Lung (tissue), 12 donors: ENCODE measurements around the gene KCNMA1. TPM values are rescaled to one million over a fixed set of nuclear protein-coding genes. Genes with fewer than 3 reads are reported as not detected.

ENCODE experiments used
- ATAC-seq: fragments of 200-7000 bp; cut with Tn5 transposase; one replicate; pipeline ENCODE4 v1.9.1; 2020; ENCODE audit warnings: moderate number of reproducible peaks; ENCODE audit not compliant: insufficient read depth, low FRiP score
- DNase-seq, 3 donors: peaks; one replicate each; pipeline ENCODE4 v3.0.0-alpha.2; 2013 to 2017
- H3K27ac ChIP-seq, 2 donors: one replicate each; pipeline ENCODE4 v1.5.1; 2013; ENCODE audit warnings: mild to moderate bottlenecking in 2 of 2, moderate library complexity in 2 of 2, control low read depth in 1 of 2, inconsistent platforms in 1 of 2, low read depth in 1 of 2, low read length in 1 of 2
- H3K27me3 ChIP-seq, 3 donors: one replicate each; pipeline ENCODE4 v1.5.1; 2013; ENCODE audit warnings: low read length in 2 of 3; ENCODE audit not compliant: control insufficient read depth in 3 of 3, insufficient read depth in 3 of 3
- H3K36me3 ChIP-seq, 4 donors: one replicate each; pipeline ENCODE4 v1.5.1; 2013; ENCODE audit warnings: low read length in 4 of 4, mild to moderate bottlenecking in 1 of 4, moderate library complexity in 1 of 4; ENCODE audit not compliant: control insufficient read depth in 4 of 4, insufficient read depth in 4 of 4
- H3K4me1 ChIP-seq, 5 donors: one replicate each; pipeline ENCODE4 v1.5.1; 2013; ENCODE audit warnings: low read length in 5 of 5, mild to moderate bottlenecking in 2 of 5, moderate library complexity in 1 of 5; ENCODE audit not compliant: control insufficient read depth in 5 of 5, insufficient read depth in 5 of 5
- H3K4me3 ChIP-seq: one replicate; pipeline ENCODE4 v1.5.1; 2013; ENCODE audit warnings: mild to moderate bottlenecking, control low read depth, moderate library complexity
- H3K9ac ChIP-seq, 2 donors: one replicate each; pipeline ENCODE4 v1.5.1; 2013; ENCODE audit warnings: low read length in 2 of 2, control low read depth in 1 of 2; ENCODE audit not compliant: insufficient read depth in 1 of 2
- H3K9me3 ChIP-seq, 4 donors: one replicate each; pipeline ENCODE4 v1.5.1; 2013; ENCODE audit warnings: low read length in 3 of 4, mild to moderate bottlenecking in 1 of 4, moderate library complexity in 1 of 4; ENCODE audit not compliant: control insufficient read depth in 4 of 4, insufficient read depth in 3 of 4
- WGBS, 2 donors: extraction: QIAGEN DNeasy Blood & Tissue Kit; methylation state at CpG; one replicate each; pipeline ENCODE4 v1.1.7; 2013; 5-methylcytosine and 5-hydroxymethylcytosine counted together
- polyA plus RNA-seq, 2 donors: library from polyadenylated mRNA; stranded (reverse); fragments of 200-250 nt; gene quantifications; one replicate each; pipeline ENCODE4 v1.2.1, GENCODE V29; 2013
- total RNA-seq, 2 donors: library from RNA; depleted of rRNA in 1 of 2; stranded (reverse); fragments of >200 nt in 1 of 2; gene quantifications; one replicate each; pipeline ENCODE4 v1.2.1, GENCODE V29; 2014 to 2021
- TF ChIP-seq, protein P1 (sequence below): IDR thresholded peaks from 2 replicates; pipeline ENCODE4 v1.5.1; 2012; ENCODE audit warnings: mild to moderate bottlenecking; ENCODE audit errors: control extremely low read depth, extremely low read depth
- donor health status: control.
- donor health status: control.
- donor health status: Bipolar disorder and iron deficiency.
- donor health status: healthy.
- donor health status: DM: yes; HTN: yes; CAD: no.

The KCNMA1 gene
- total and polyA plus RNA-seq, 4 donors, result 3.8 to 13.0 (median 5.5) TPM

DNA sequence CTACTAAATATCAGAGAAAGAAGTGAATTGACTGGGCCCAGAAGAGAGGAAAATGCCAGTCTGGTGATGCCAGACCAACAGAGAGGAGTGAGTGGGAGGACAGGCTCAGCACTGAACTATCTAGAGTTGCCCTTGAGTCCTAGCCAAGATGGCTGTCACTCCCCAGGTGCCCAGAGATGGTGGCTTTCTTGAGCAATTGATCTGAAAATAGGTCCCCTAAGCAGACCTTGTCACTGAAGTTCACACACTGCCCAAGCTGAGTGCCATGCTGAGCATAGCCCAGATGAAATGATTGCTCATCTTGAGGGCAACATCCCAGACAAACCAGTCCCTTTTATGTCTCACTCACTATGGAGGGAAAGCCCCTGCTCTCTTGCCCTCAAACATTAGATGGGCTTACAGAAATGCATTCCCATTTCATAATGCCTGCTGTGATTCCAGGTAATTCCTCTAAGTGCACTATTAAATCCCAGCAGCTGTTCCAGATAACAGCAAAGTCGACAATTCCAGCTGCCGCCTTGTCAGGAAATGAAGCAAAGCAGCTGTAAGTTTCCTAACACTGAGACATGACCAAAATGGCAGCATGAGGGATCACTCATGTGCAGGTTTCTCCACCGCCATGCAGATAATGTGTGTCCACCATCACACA lies 329.4 kb downstream of the KCNMA1 start:
- ATAC-seq, result no peak
- TF ChIP-seq, protein P1, sequence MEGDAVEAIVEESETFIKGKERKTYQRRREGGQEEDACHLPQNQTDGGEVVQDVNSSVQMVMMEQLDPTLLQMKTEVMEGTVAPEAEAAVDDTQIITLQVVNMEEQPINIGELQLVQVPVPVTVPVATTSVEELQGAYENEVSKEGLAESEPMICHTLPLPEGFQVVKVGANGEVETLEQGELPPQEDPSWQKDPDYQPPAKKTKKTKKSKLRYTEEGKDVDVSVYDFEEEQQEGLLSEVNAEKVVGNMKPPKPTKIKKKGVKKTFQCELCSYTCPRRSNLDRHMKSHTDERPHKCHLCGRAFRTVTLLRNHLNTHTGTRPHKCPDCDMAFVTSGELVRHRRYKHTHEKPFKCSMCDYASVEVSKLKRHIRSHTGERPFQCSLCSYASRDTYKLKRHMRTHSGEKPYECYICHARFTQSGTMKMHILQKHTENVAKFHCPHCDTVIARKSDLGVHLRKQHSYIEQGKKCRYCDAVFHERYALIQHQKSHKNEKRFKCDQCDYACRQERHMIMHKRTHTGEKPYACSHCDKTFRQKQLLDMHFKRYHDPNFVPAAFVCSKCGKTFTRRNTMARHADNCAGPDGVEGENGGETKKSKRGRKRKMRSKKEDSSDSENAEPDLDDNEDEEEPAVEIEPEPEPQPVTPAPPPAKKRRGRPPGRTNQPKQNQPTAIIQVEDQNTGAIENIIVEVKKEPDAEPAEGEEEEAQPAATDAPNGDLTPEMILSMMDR, result no peak
- Histone ChIP-seq H3K9ac (no peak overlapping the region), H3K36me3 (no peaks in the 10 kb centered on the region), H3K27ac (no peak overlapping the region), H3K4me3 (no peak overlapping the region), H3K27me3 (peaks cover 0 to 3% (median 0%) of the 10 kb centered on the region in 3 donors), H3K4me1 (no peaks in the 10 kb centered on the region), H3K9me3 (peaks cover 0 to 4% (median 0%) of the 10 kb centered on the region in 4 donors)
- 70 to 77% methylated on average over 3 of the region's 3 CpGs for WGBS, 2 donors
- DNase-seq, result no peak

GRCh38 chr10:77306666-77307065 lies 330.9 kb downstream of the KCNMA1 start:
- Histone ChIP-seq H3K9me3 (peaks cover 0 to 8% (median 0%) of the 10 kb centered on the region in 4 donors), H3K27me3 (peaks cover 0 to 3% (median 0%) of the 10 kb centered on the region in 3 donors), H3K9ac (no peak overlapping the region), H3K4me1 (no peaks in the 10 kb centered on the region), H3K4me3 (no peak overlapping the region), H3K36me3 (no peaks in the 10 kb centered on the region), H3K27ac (no peak overlapping the region)
- no peak for DNase-seq
- TF ChIP-seq, protein P1, result no peak
- no peak for ATAC-seq
- WGBS, 2 donors, result 77 to 96% methylated on average over 4 of the region's 4 CpGs

- 71 to 81% methylated on average over 3 of the region's 3 CpGs for WGBS, 2 donors
- Histone ChIP-seq H3K36me3 (no peaks in the 10 kb centered on the region), H3K27ac (no peak overlapping the region), H3K9ac (no peak overlapping the region), H3K9me3 (peaks cover 0 to 8% (median 0%) of the 10 kb centered on the region in 4 donors), H3K4me1 (no peaks in the 10 kb centered on the region), H3K4me3 (no peak overlapping the region), H3K27me3 (peaks cover 0 to 6% (median 0%) of the 10 kb centered on the region in 3 donors)
- TF ChIP-seq, protein P1, result no peak
- DNase-seq, result no peak
- ATAC-seq, result no peak
These were observed 331.7 kb downstream of the KCNMA1 start for GRCh38 chr10:77305650-77306632.
